WTC11 (cell line): ENCODE data around the gene TPPP3.

Experiments
- CTCF ChIP-seq: fragments of 200-600 bp; IDR thresholded peaks from 2 replicates; pipeline ENCODE4 v1.8.0; 2022; ENCODE audit warnings: antibody characterized with exemption
- MAX ChIP-seq: sonication (generic); formaldehyde crosslinking; IDR thresholded peaks from 2 replicates; pipeline ENCODE4 v1.8.0; 2022; ENCODE audit warnings: mild to moderate bottlenecking, missing genetic modification reagents
- NFE2L1 ChIP-seq: sonication (generic); formaldehyde crosslinking; IDR thresholded peaks from 2 replicates; pipeline ENCODE4 v1.8.1; 2023; ENCODE audit warnings: missing genetic modification reagents
- NR2C2 ChIP-seq: sonication (generic); formaldehyde crosslinking; IDR thresholded peaks from 2 replicates; pipeline ENCODE4 v1.8.0; 2022; ENCODE audit warnings: mild to moderate bottlenecking, missing genetic modification reagents
- PRDM15 ChIP-seq: sonication (generic); formaldehyde crosslinking; IDR thresholded peaks from 2 replicates; pipeline ENCODE4 v1.8.0; 2022; ENCODE audit warnings: missing genetic modification reagents
- SP1 ChIP-seq: sonication (generic); formaldehyde crosslinking; conservative IDR thresholded peaks from 2 replicates; pipeline ENCODE4 v1.8.1; 2022; ENCODE audit warnings: missing genetic modification reagents
- STAT6 ChIP-seq: sonication (generic); formaldehyde crosslinking; conservative IDR thresholded peaks from 2 replicates; pipeline ENCODE4 v1.8.1; 2023; ENCODE audit warnings: mild to moderate bottlenecking, low read depth, missing genetic modification reagents, moderate library complexity

GRCh38 chr16:67349172-67349571, 44.1 kb downstream of the TPPP3 start:
- TF ChIP-seq NFE2L1 (CRISPR knock-in tag) (no peak), CTCF (no peak), STAT6 (CRISPR knock-in tag) (no peak), SP1 (CRISPR knock-in tag) (no peak), MAX (CRISPR knock-in tag) (no peak), PRDM15 (CRISPR knock-in tag) (no peak), NR2C2 (CRISPR knock-in tag) (no peak)
